Transverse colon (tissue), 4 donors: ENCODE data around the gene PTCD1.

Source experiments
- CTCF ChIP-seq, 5 experiments: fragments of 200-600 bp in 3 of 5; fragments of 450-650 bp in 2 of 5; sonication (generic) in 3 of 5; IDR thresholded peaks; 1 replicate in 2 of 5; 2 replicates in 3 of 5; pipeline ENCODE4 v1.5.1; 2016 to 2017; ENCODE audit warnings: antibody characterized with exemption in 5 of 5, inconsistent platforms in 3 of 5, mild to moderate bottlenecking in 2 of 5, moderate library complexity in 1 of 5
- POLR2A ChIP-seq: fragments of 450-650 bp; IDR thresholded peaks from one replicate; pipeline ENCODE4 v1.6.1; 2016; ENCODE audit warnings: antibody characterized with exemption, mild to moderate bottlenecking, moderate library complexity
- POLR2AphosphoS5 ChIP-seq, 3 donors: sonication (generic); formaldehyde crosslinking; IDR thresholded peaks; one replicate each; pipeline ENCODE4 v1.6.1; 2016; ENCODE audit warnings: antibody characterized with exemption in 3 of 3

- TF ChIP-seq CTCF (IDR thresholded peaks at IDR 0.05), result no peak
- TF ChIP-seq POLR2A, result no peak
- no peak for TF ChIP-seq POLR2AphosphoS5 (IDR thresholded peaks at IDR 0.05)
These were observed 1.6 kb upstream of the PTCD1 start for GRCh38 chr7:99440195-99440594.
